Nephron progenitor cell (in vitro differentiated cells): ENCODE results near the gene LIPA.

Source experiments
- DNase-seq: peaks from one replicate; pipeline ENCODE4 v3.0.0; 2021
- H3K27ac Mint-ChIP-seq: 2 replicates; pipeline ENCODE4 v1.8.0; 2021; ENCODE audit warnings: mild to moderate bottlenecking, moderate library complexity, mixed read lengths
- H3K27me3 Mint-ChIP-seq: 2 replicates; pipeline ENCODE4 v1.8.0; 2021; ENCODE audit warnings: mild to moderate bottlenecking, low read depth, mixed read lengths; ENCODE audit not compliant: poor library complexity
- H3K36me3 Mint-ChIP-seq: 2 replicates; pipeline ENCODE4 v1.8.0; 2021; ENCODE audit warnings: low read depth, mixed read lengths
- H3K4me1 Mint-ChIP-seq: 2 replicates; pipeline ENCODE4 v1.8.0; 2021; ENCODE audit warnings: mixed read lengths
- H3K4me3 Mint-ChIP-seq: 2 replicates; pipeline ENCODE4 v1.8.0; 2021; ENCODE audit warnings: mild to moderate bottlenecking, moderate library complexity, mixed read lengths
- H3K9me3 Mint-ChIP-seq: 2 replicates; pipeline ENCODE4 v1.8.0; 2021; ENCODE audit warnings: mild to moderate bottlenecking, moderate library complexity, mixed read lengths
- CTCF ChIP-seq: fragments of 200-600 bp; sonication (generic); IDR thresholded peaks from 2 replicates; pipeline ENCODE4 v1.5.0; 2021; ENCODE audit warnings: antibody characterized with exemption

Gene LIPA

DNA sequence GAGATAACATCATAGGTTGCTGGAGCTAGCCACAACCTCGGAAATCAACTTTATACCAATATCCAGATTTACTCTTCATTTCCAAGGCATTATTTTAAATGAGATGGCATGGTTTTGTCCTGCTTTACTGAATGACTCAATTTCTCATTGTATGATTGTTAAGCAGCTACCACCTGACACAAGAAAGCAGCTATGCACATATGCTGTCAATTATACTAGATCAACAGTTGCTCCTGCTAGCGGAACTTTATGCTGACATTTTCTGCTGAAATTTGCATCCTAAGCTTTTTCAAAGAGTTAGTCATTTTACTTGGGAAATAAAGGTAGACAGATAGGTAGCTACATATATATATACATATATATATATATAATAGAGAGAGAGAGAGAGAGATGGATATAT, 35.5 kb downstream of the LIPA start:
- no peaks in the 10 kb centered on the region for H3K36me3 Mint-ChIP-seq
- H3K9me3 Mint-ChIP-seq = no peaks in the 10 kb centered on the region
- peaks cover 5% of the 10 kb centered on the region for H3K27me3 Mint-ChIP-seq
- no peaks in the 10 kb centered on the region for H3K4me1 Mint-ChIP-seq
- DNase-seq = no peak
- no peak overlapping the region for H3K4me3 Mint-ChIP-seq
- H3K27ac Mint-ChIP-seq = no peak overlapping the region
- no peak for TF ChIP-seq CTCF

- Mint-ChIP-seq H3K4me1 (no peaks in the 10 kb centered on the region), H3K27ac (no peak overlapping the region), H3K4me3 (no peak overlapping the region), H3K9me3 (no peaks in the 10 kb centered on the region), H3K27me3 (peaks cover 5% of the 10 kb centered on the region), H3K36me3 (no peaks in the 10 kb centered on the region)
- no peak for DNase-seq
- no peak for TF ChIP-seq CTCF
These were observed 36.1 kb downstream of the LIPA start for GRCh38 chr10:89215511-89215910.

DNA sequence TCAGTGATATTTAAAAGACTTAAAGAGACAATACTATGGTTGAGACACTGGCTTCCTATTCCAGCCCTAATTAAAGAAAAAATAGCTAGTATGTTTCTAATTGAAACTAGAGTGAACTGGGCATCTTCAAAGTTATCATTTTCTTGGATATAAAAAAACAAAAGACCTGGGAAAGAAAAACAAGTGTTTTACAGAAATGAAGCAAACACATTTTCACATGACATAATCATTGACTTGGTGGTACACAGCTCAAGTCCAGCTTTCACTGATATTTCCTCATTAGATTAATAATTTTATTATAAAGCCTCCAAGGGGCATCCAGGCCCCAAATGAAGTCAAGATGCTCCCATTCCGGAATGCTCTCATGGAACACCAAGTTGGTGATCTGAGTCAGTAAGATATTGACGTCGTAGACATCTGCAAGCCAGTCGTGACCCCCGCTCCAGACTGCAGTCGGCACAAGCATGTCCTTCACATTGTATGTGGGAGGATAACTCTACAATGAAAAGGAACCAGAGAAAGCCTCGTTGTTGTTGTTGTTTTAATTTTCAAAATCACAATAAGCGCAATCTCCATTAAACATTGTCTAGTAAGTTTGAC, 36.9 kb downstream of the LIPA start:
- Mint-ChIP-seq H3K36me3 (no peaks in the 10 kb centered on the region), H3K27me3 (peaks cover 5% of the 10 kb centered on the region), H3K9me3 (no peaks in the 10 kb centered on the region), H3K27ac (no peak overlapping the region), H3K4me1 (no peaks in the 10 kb centered on the region), H3K4me3 (no peak overlapping the region)
- no peak for TF ChIP-seq CTCF
- DNase-seq = no peak

DNA sequence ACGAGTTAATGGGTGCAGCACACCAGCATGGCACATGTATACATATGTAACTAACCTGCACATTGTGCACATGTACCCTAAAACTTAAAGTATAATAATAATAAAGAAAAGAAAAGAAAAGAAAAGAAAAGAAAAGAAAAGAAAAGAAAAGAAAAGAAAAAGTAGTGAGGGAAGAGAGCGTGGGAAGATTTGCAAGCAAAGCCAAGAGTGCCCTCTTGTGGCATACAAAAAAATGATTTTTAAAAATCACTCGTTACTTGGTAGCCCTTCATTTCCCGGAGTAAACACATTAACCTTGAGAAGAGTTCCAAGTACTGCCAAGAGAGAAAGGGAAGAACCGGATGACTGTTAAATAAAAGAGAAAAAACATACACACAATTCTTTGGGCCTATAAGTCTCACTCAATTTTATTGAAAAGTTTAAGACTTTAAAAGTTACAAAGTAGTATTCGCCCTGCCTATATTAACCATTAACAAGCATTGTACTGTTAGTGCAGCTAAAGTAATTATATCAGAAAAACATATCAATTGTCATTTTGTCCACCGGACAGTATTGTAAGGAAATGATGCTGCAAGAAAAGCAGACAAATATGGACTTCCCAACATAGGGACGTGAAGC, 38.3 kb downstream of the LIPA start:
- TF ChIP-seq CTCF = peak; percentile 66
- Mint-ChIP-seq H3K9me3 (no peaks in the 10 kb centered on the region), H3K27me3 (peaks cover 5% of the 10 kb centered on the region), H3K36me3 (no peaks in the 10 kb centered on the region), H3K4me3 (no peak overlapping the region), H3K4me1 (peaks cover 5% of the 10 kb centered on the region), H3K27ac (no peak overlapping the region)
- no peak for DNase-seq

- Mint-ChIP-seq H3K36me3 (no peaks in the 10 kb centered on the region), H3K4me1 (peaks cover 15% of the 10 kb centered on the region), H3K4me3 (no peak overlapping the region), H3K9me3 (no peaks in the 10 kb centered on the region), H3K27me3 (peaks cover 5% of the 10 kb centered on the region), H3K27ac (no peak overlapping the region)
- TF ChIP-seq CTCF = no peak
- no peak for DNase-seq
These were observed 40.7 kb downstream of the LIPA start for GRCh38 chr10:89210794-89211425.

- peaks cover 15% of the 10 kb centered on the region for H3K4me1 Mint-ChIP-seq
- no peaks in the 10 kb centered on the region for H3K36me3 Mint-ChIP-seq
- no peak for DNase-seq
- no peak overlapping the region for H3K4me3 Mint-ChIP-seq
- H3K27me3 Mint-ChIP-seq = peaks cover 5% of the 10 kb centered on the region
- H3K27ac Mint-ChIP-seq = no peak overlapping the region
- no peaks in the 10 kb centered on the region for H3K9me3 Mint-ChIP-seq
- TF ChIP-seq CTCF = no peak
These were observed 41.9 kb downstream of the LIPA start for GRCh38 chr10:89209718-89210117.
